ENCODE measurements around the gene CHN2. TPM values are rescaled to one million over a fixed set of nuclear protein-coding genes. Genes with fewer than 3 reads are reported as not detected.

Gene CHN2
- total RNA-seq, 1 donor from 2014 or later: 6.6 TPM

DNA sequence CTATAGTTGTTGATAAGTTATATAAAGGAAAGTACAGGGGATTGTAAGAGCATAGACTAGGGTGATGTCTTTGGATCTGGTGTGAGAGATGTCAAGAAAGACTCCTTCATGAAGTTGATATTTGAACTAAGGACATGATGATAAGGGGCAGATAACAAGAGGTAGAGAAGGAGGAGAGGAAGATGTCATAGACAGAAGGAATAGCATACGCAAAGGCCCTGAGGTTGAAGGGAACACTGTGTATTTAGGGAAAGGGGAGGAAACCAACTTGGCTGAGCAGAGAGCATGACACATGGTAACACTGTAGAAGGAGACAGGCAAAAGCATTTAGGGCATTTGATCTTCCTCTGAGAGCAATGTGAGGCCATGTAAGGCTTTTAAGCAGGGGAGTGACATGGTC lies 170.8 kb downstream of the CHN2 start:
- Mint-ChIP-seq H3K4me1 (no peaks in the 10 kb centered on the region), H3K9me3 (no peaks in the 10 kb centered on the region), H3K36me3 (no peaks in the 10 kb centered on the region), H3K4me3 (no peak overlapping the region), H3K27me3 (ENCODE audit: insufficient read depth, low read depth) (no peaks in the 10 kb centered on the region), H3K27ac (no peak overlapping the region)
- Histone ChIP-seq H4K20me1 (ENCODE audit: low read depth) (no peaks in the 10 kb centered on the region), H3K27ac (no peak overlapping the region), H3K79me2 (ENCODE audit: low read depth) (no peaks in the 10 kb centered on the region), H3K36me3 (no peaks in the 10 kb centered on the region), H3K4me2 (no peak overlapping the region), H3K9me3 (ENCODE audit: low read depth) (no peaks in the 10 kb centered on the region), H3K27me3 (no peaks in the 10 kb centered on the region), H3K4me1 (peaks cover 6% of the 10 kb centered on the region), H3K4me3 (no peak overlapping the region), H2AFZ (replicated peaks) (no peak overlapping the region), H3K9ac (no peak overlapping the region), H3F3A (ENCODE audit: low read depth) (no peaks in the 10 kb centered on the region)
- TF ChIP-seq, protein P1, sequence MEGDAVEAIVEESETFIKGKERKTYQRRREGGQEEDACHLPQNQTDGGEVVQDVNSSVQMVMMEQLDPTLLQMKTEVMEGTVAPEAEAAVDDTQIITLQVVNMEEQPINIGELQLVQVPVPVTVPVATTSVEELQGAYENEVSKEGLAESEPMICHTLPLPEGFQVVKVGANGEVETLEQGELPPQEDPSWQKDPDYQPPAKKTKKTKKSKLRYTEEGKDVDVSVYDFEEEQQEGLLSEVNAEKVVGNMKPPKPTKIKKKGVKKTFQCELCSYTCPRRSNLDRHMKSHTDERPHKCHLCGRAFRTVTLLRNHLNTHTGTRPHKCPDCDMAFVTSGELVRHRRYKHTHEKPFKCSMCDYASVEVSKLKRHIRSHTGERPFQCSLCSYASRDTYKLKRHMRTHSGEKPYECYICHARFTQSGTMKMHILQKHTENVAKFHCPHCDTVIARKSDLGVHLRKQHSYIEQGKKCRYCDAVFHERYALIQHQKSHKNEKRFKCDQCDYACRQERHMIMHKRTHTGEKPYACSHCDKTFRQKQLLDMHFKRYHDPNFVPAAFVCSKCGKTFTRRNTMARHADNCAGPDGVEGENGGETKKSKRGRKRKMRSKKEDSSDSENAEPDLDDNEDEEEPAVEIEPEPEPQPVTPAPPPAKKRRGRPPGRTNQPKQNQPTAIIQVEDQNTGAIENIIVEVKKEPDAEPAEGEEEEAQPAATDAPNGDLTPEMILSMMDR (IDR thresholded peaks at IDR 0.05): no peak
- TF ChIP-seq EZH2 (IDR thresholded peaks at IDR 0.05): no peak
- no peak for TF ChIP-seq EZH2phosphoT487 (IDR thresholded peaks at IDR 0.05)
- DNase-seq (ENCODE audit: low spot score): no peak

DNA sequence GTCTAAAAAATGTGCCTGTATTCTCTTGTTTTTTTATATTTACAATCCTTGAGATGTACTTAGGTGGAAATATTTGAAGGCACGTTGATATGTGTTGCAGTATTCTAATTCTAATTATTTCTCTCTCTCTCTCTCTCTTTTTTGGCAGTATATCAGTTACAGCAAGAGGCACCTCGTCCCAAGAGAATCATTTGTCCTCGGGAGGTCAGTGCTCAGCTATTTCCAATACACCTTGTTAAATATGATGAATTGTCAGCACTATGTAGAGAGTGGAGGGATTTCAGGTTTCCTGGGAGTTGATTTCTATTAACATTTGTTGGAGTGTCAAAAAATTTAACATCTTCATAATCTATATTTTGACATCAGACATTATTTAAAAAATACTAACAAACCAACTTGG lies 173.2 kb downstream of the CHN2 start:
- Mint-ChIP-seq H3K36me3 (no peaks in the 10 kb centered on the region), H3K9me3 (no peaks in the 10 kb centered on the region), H3K4me3 (no peak overlapping the region), H3K27ac (no peak overlapping the region), H3K27me3 (ENCODE audit: insufficient read depth, low read depth) (no peaks in the 10 kb centered on the region), H3K4me1 (no peaks in the 10 kb centered on the region)
- TF ChIP-seq, protein P1 (IDR thresholded peaks at IDR 0.05): no peak
- TF ChIP-seq EZH2 (IDR thresholded peaks at IDR 0.05): no peak
- no peak for TF ChIP-seq EZH2phosphoT487 (IDR thresholded peaks at IDR 0.05)
- Histone ChIP-seq H4K20me1 (ENCODE audit: low read depth) (no peaks in the 10 kb centered on the region), H3K4me1 (peaks cover 6% of the 10 kb centered on the region), H3K4me2 (no peak overlapping the region), H3K9me3 (ENCODE audit: low read depth) (no peaks in the 10 kb centered on the region), H3F3A (ENCODE audit: low read depth) (no peaks in the 10 kb centered on the region), H3K79me2 (ENCODE audit: low read depth) (no peaks in the 10 kb centered on the region), H3K27ac (no peak overlapping the region), H3K9ac (no peak overlapping the region), H3K36me3 (no peaks in the 10 kb centered on the region), H3K27me3 (no peaks in the 10 kb centered on the region), H3K4me3 (no peak overlapping the region), H2AFZ (replicated peaks) (no peak overlapping the region)
- DNase-seq (ENCODE audit: low spot score): no peak

DNA sequence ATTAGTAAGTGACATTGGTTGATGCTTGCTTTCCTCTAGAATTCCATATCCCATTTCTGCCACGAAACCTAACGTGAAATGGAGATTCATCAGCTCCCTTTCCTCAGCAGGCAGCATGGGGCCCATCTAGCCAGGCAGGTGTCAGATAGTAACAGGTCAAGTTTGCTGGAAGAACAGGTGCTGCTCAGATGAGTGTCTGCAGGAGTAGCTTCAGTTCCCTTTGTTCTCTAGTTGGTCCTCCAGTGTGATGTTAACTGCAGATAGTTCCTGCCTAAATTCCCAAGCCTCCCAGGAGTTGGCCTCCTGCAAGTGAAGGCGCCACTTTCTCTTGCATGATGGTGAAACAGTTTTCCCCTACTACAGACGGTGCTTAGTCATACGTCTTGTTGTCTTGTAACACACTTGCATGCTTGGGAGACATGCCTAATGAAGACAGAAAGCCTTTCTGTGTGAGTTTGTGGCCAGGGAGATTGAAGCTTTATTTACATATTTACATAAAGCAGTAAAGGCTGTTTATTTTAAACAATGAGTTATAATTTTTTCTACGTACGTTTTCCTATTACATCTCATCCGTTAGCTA lies 175.4 kb downstream of the CHN2 start:
- Histone ChIP-seq H4K20me1 (ENCODE audit: low read depth) (no peaks in the 10 kb centered on the region), H3K4me1 (no peaks in the 10 kb centered on the region), H3K27me3 (no peaks in the 10 kb centered on the region), H3K27ac (no peak overlapping the region), H3F3A (ENCODE audit: low read depth) (no peaks in the 10 kb centered on the region), H3K9me3 (ENCODE audit: low read depth) (no peaks in the 10 kb centered on the region), H3K4me3 (no peak overlapping the region), H3K9ac (no peak overlapping the region), H3K4me2 (no peak overlapping the region), H2AFZ (replicated peaks) (no peak overlapping the region), H3K79me2 (ENCODE audit: low read depth) (no peaks in the 10 kb centered on the region), H3K36me3 (no peaks in the 10 kb centered on the region)
- Mint-ChIP-seq H3K27me3 (ENCODE audit: insufficient read depth, low read depth) (no peaks in the 10 kb centered on the region), H3K4me1 (no peaks in the 10 kb centered on the region), H3K36me3 (no peaks in the 10 kb centered on the region), H3K9me3 (no peaks in the 10 kb centered on the region), H3K27ac (no peak overlapping the region), H3K4me3 (no peak overlapping the region)
- DNase-seq (ENCODE audit: low spot score): no peak
- no peak for TF ChIP-seq EZH2phosphoT487 (IDR thresholded peaks at IDR 0.05)
- TF ChIP-seq EZH2 (IDR thresholded peaks at IDR 0.05): no peak
- TF ChIP-seq, protein P1 (IDR thresholded peaks at IDR 0.05): no peak
